Memory B cell (primary cell): ENCODE data around the gene TMEM98.

Source experiments
- ATAC-seq: fragments of 150-1000 bp; cut with Tn5 transposase; 2 replicates; pipeline ENCODE4 v1.10.0; 2021; ENCODE audit warnings: low read depth, mild to moderate bottlenecking, moderate library complexity
- DNase-seq, 2 donors: peaks; one replicate each; pipeline ENCODE4 v3.0.0; 2022; ENCODE audit warnings: low spot score in 2 of 2
- H3K27ac Mint-ChIP-seq: one replicate; pipeline ENCODE4 v1.8.0; 2022; ENCODE audit warnings: mild to moderate bottlenecking, moderate library complexity, mixed read lengths
- H3K27me3 Mint-ChIP-seq: one replicate; pipeline ENCODE4 v1.8.0; 2022; ENCODE audit warnings: mixed read lengths
- H3K36me3 Mint-ChIP-seq: one replicate; pipeline ENCODE4 v1.8.0; 2022; ENCODE audit warnings: mild to moderate bottlenecking, mixed read lengths
- H3K4me1 Mint-ChIP-seq: one replicate; pipeline ENCODE4 v1.8.0; 2022; ENCODE audit warnings: mixed read lengths
- H3K4me3 Mint-ChIP-seq: one replicate; pipeline ENCODE4 v1.8.0; 2022; ENCODE audit warnings: mild to moderate bottlenecking, moderate library complexity, mixed read lengths
- H3K9me3 Mint-ChIP-seq: one replicate; pipeline ENCODE4 v1.8.0; 2022; ENCODE audit warnings: mixed read lengths

TMEM98 gene

GRCh38 chr17:32993977-32994376, 66.0 kb downstream of the TMEM98 start:
- Mint-ChIP-seq H3K9me3 (peaks cover 2% of the 10 kb centered on the region), H3K36me3 (peaks cover 2% of the 10 kb centered on the region), H3K27me3 (peaks cover 20% of the 10 kb centered on the region), H3K27ac (no peak overlapping the region), H3K4me1 (peaks cover 7% of the 10 kb centered on the region), H3K4me3 (no peak overlapping the region)
- DNase-seq (no peak), ATAC-seq (no peak)
